ENCODE measurements around the gene SLC5A9. TPM values are rescaled to one million over a fixed set of nuclear protein-coding genes. Genes with fewer than 3 reads are reported as not detected.

The SLC5A9 gene
- total and polyA plus RNA-seq, 2 of the 4 experiments (the other 2 are of a cell fraction), result not detected

DNA sequence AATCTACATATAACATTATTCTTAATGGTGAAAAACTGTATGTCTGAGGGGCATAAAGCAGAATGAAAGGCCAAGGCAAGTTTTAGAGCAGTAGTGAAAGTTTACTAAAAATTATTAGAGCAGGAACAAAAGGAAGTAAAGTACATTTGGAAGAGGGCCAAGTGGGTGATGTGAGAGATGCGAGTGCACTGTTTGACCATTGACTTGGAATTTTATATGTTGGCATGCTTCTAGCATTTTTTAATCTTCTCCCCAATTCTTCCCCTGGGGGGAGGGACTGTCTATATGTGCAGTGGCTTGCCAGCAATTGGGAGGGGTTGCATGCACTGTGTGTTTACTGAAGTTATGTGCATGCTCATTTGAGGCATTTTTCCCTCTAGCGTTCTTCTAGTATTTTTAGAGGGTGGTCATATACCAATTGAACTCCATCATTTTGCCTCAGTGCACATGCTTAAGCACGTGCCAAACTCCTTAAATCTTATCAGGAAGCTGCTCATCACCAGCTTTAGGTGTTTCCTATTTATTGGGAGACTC, 36.1 kb upstream of the SLC5A9 start:
- CTCF ChIA-PET, result no interaction called here
- H3K9ac ChIP-seq (ENCODE audit: low read depth, low read length), result no peak overlapping the region
- no peak overlapping the region for H2BK5ac ChIP-seq (ENCODE audit: low read depth, low read length, poor library complexity, severe bottlenecking)
- no TSS peak for BruUV-seq (replicated peaks)
- no peaks in the 10 kb centered on the region for H3K79me1 ChIP-seq (ENCODE audit: low read depth in 1 of 2, low read length in 2 of 2)
- no peak overlapping the region for H2AFZ ChIP-seq (replicated peaks; ENCODE audit: low read length, poor library complexity)
- no peaks in the 10 kb centered on the region for H3K4me1 ChIP-seq (ENCODE audit: control insufficient read depth, insufficient read depth, low read length)
- H3K4ac ChIP-seq (ENCODE audit: low read depth, low read length), result no peak overlapping the region
- H3K14ac ChIP-seq (replicated peaks; ENCODE audit: low read depth, low read length), result no peak overlapping the region
- ATAC-seq (ENCODE audit: low read depth) (no peak), DNase-seq (no peak)
- no peak overlapping the region for H3K56ac ChIP-seq (ENCODE audit: extremely low read depth, insufficient read depth, low read length)
- H4K5ac ChIP-seq (ENCODE audit: low read depth, low read length), result no peak overlapping the region
- no peak overlapping the region for H2BK20ac ChIP-seq (ENCODE audit: low read depth, low read length)
- H3K9me1 ChIP-seq (ENCODE audit: insufficient read depth, low read length), result no peaks in the 10 kb centered on the region
- TF ChIP-seq SMC3 (IDR thresholded peaks at IDR 0.05; ENCODE audit: low read depth, low read length) (no peak), RAD21 (IDR thresholded peaks at IDR 0.05; ENCODE audit: low read length) (no peak), BHLHE40 (IDR thresholded peaks at IDR 0.05; ENCODE audit: low read depth, low read length) (no peak), MXI1 (IDR thresholded peaks at IDR 0.05; ENCODE audit: borderline replicate concordance, low read depth, low read length) (no peak), MAZ (IDR thresholded peaks at IDR 0.05; ENCODE audit: borderline replicate concordance, low read depth, low read length) (no peak), FOS (IDR thresholded peaks at IDR 0.05; ENCODE audit: low read depth, low read length) (no peak), POLR2A (IDR thresholded peaks at IDR 0.05; ENCODE audit: low read depth, low read length) (no peak), CEBPB (IDR thresholded peaks at IDR 0.05; ENCODE audit: low read depth, low read length) (no peak), MAFK (IDR thresholded peaks at IDR 0.05; ENCODE audit: low read depth, low read length) (no peak), CHD1 (IDR thresholded peaks at IDR 0.05; ENCODE audit: low read depth, low read length) (no peak), RFX5 (IDR thresholded peaks at IDR 0.05; ENCODE audit: low read depth, low read length) (no peak), NFE2L2 (IDR thresholded peaks at IDR 0.05; ENCODE audit: low read depth, low read length) (no peak), RCOR1 (IDR thresholded peaks at IDR 0.05; ENCODE audit: insufficient replicate concordance, low read length) (no peak)
- TF ChIP-seq, protein P1, sequence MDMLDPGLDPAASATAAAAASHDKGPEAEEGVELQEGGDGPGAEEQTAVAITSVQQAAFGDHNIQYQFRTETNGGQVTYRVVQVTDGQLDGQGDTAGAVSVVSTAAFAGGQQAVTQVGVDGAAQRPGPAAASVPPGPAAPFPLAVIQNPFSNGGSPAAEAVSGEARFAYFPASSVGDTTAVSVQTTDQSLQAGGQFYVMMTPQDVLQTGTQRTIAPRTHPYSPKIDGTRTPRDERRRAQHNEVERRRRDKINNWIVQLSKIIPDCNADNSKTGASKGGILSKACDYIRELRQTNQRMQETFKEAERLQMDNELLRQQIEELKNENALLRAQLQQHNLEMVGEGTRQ (IDR thresholded peaks at IDR 0.05; ENCODE audit: low read depth, low read length), result no peak
- TF ChIP-seq, protein P2, sequence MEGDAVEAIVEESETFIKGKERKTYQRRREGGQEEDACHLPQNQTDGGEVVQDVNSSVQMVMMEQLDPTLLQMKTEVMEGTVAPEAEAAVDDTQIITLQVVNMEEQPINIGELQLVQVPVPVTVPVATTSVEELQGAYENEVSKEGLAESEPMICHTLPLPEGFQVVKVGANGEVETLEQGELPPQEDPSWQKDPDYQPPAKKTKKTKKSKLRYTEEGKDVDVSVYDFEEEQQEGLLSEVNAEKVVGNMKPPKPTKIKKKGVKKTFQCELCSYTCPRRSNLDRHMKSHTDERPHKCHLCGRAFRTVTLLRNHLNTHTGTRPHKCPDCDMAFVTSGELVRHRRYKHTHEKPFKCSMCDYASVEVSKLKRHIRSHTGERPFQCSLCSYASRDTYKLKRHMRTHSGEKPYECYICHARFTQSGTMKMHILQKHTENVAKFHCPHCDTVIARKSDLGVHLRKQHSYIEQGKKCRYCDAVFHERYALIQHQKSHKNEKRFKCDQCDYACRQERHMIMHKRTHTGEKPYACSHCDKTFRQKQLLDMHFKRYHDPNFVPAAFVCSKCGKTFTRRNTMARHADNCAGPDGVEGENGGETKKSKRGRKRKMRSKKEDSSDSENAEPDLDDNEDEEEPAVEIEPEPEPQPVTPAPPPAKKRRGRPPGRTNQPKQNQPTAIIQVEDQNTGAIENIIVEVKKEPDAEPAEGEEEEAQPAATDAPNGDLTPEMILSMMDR (conservative IDR thresholded peaks at IDR 0.05; ENCODE audit: low read depth, low read length), result no peak
- TF ChIP-seq, protein P3, sequence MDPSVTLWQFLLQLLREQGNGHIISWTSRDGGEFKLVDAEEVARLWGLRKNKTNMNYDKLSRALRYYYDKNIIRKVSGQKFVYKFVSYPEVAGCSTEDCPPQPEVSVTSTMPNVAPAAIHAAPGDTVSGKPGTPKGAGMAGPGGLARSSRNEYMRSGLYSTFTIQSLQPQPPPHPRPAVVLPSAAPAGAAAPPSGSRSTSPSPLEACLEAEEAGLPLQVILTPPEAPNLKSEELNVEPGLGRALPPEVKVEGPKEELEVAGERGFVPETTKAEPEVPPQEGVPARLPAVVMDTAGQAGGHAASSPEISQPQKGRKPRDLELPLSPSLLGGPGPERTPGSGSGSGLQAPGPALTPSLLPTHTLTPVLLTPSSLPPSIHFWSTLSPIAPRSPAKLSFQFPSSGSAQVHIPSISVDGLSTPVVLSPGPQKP (IDR thresholded peaks at IDR 0.05; ENCODE audit: borderline replicate concordance, low read depth, low read length), result no peak
- H2BK120ac ChIP-seq (ENCODE audit: low read depth, low read length), result no peak overlapping the region
- intact Hi-C loops (cut with micrococcal nuclease) (no loop called here), dilution Hi-C loops (cut with HindIII; ENCODE audit: low sequenced_read_pairs, unreplicated experiment) (no loop called here), in situ Hi-C loops (cut with MboI; ENCODE audit: low sequenced_read_pairs) (no loop called here)
- no peak overlapping the region for H2AK9ac ChIP-seq (replicated peaks; ENCODE audit: low read depth, low read length, poor library complexity)
- no peaks in the 10 kb centered on the region for H3K27me3 ChIP-seq (ENCODE audit: control insufficient read depth, insufficient read depth, low read length)
- no peak overlapping the region for H3K4me3 ChIP-seq (ENCODE audit: insufficient read depth, low read depth, low read length)
- H2AK5ac ChIP-seq (ENCODE audit: low read depth, low read length), result no peak overlapping the region
- H3K4me2 ChIP-seq (ENCODE audit: low read depth, low read length), result no peak overlapping the region
- no peak overlapping the region for H3K27ac ChIP-seq (ENCODE audit: insufficient read depth, low read length)
- no CpG with 5 or more reads among the region's 3 CpGs for WGBS, 2 experiments (ENCODE audit: extremely low coverage in 2 of 2, insufficient read length in 1 of 2)
- H4K8ac ChIP-seq (ENCODE audit: low read depth in 2 of 2, low read length in 2 of 2), result no peak overlapping the region
- POLR2A ChIA-PET (ENCODE audit: unreplicated experiment), result no interaction called here
- H4K91ac ChIP-seq (ENCODE audit: insufficient read depth, low read depth, low read length), result no peak overlapping the region
- no peaks in the 10 kb centered on the region for H3K36me3 ChIP-seq (ENCODE audit: control insufficient read depth, insufficient read depth, low read length)
- no peak overlapping the region for H3K23ac ChIP-seq (ENCODE audit: low read depth, low read length)
- H3K18ac ChIP-seq (ENCODE audit: low read depth, low read length), result no peak overlapping the region
- H2BK15ac ChIP-seq (ENCODE audit: low read depth, low read length), result no peak overlapping the region
- peaks cover 13% of the 10 kb centered on the region for H3K9me3 ChIP-seq (ENCODE audit: control insufficient read depth, insufficient read depth, low read length)
- no peaks in the 10 kb centered on the region for H4K20me1 ChIP-seq (ENCODE audit: insufficient read depth, low read length)
